GM12892 (cell line): ENCODE data around the gene DOCK1.

Source experiments
- POLR2A ChIP-seq: IDR thresholded peaks from 2 replicates; pipeline ENCODE4 v1.6.1; 2011; ENCODE audit warnings: low read depth, low read length, control low read depth
- POLR2AphosphoS5 ChIP-seq: IDR thresholded peaks from 2 replicates; pipeline ENCODE4 v1.6.1; 2011; ENCODE audit warnings: low read depth, low read length, control low read depth
- TAF1 ChIP-seq: IDR thresholded peaks from 2 replicates; pipeline ENCODE4 v1.6.1; 2011; ENCODE audit warnings: low read depth, mild to moderate bottlenecking, control low read depth, low read length, borderline replicate concordance

DNA sequence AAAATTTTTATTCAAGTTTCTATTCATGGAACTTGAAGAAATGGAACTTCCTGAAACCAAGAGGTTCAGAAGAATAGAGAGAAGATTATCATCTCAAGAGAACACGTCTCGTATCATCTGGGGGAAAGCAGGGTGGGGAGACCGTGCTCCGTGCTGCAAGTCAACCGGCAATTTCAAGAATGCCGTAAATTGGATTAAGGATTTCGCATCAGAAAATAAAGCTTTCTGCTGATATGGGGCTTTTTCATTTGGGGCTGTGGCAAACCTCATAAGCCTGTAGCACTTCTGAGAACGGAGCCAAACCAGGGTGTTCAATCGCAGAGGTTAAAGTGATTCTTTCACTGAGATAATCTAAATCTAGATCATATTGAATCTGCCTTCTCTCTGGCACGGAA is 493.7 kb downstream of the DOCK1 start:
- TF ChIP-seq POLR2A = no peak
- TF ChIP-seq TAF1 = no peak
- TF ChIP-seq POLR2AphosphoS5 = no peak
